ENCODE results near the gene SH3PXD2B.

DNA sequence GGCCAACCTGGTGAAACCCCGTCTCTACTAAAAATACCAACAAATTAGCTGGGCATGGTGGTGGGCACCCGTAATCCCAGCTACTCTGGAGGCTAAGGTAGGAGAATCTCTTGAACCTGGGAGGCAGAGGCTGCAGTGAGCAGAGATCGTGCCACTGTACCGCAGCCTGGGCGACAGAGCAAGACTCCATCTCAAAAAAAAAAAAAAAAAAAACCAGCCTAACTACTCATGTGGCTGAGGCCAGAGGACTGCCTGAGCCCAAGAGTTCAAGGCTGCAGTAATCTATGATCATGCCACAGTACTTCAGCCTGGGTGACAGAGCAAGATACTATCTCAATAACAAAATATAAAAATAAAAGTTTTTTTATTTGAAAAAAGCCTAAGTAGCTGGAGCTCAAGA is 174.0 kb downstream of the SH3PXD2B start:
- TF ChIP-seq POLR2A (IDR thresholded peaks at IDR 0.05): no peak
- TF ChIP-seq, protein P1, sequence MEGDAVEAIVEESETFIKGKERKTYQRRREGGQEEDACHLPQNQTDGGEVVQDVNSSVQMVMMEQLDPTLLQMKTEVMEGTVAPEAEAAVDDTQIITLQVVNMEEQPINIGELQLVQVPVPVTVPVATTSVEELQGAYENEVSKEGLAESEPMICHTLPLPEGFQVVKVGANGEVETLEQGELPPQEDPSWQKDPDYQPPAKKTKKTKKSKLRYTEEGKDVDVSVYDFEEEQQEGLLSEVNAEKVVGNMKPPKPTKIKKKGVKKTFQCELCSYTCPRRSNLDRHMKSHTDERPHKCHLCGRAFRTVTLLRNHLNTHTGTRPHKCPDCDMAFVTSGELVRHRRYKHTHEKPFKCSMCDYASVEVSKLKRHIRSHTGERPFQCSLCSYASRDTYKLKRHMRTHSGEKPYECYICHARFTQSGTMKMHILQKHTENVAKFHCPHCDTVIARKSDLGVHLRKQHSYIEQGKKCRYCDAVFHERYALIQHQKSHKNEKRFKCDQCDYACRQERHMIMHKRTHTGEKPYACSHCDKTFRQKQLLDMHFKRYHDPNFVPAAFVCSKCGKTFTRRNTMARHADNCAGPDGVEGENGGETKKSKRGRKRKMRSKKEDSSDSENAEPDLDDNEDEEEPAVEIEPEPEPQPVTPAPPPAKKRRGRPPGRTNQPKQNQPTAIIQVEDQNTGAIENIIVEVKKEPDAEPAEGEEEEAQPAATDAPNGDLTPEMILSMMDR (IDR thresholded peaks at IDR 0.05): no peak

Data from lower leg skin (tissue), 3 donors.